ENCODE data around the gene MCF2L2.

GRCh38 chr3:183158551-183159006 lies 269.8 kb downstream of the MCF2L2 start:
- TF ChIP-seq ZNF274 (IDR thresholded peaks at IDR 0.05; ENCODE audit: low read depth, low read length) (no peak), YY1 (IDR thresholded peaks at IDR 0.05; ENCODE audit: insufficient read depth, insufficient read length) (no peak), SUZ12 (IDR thresholded peaks at IDR 0.05; ENCODE audit: extremely low read depth, insufficient read depth, insufficient read length) (no peak)

All from NT2/D1 (cell line).